Duodenal mucosa (tissue), 2 donors: ENCODE results near the gene MOV10L1.
"Not testable (repeated sequence)": the region's sequence is repeated elsewhere in the genome, so short reads cannot be mapped to it uniquely, and the experiment has no call there.

Source experiments
- H3K27ac ChIP-seq: one replicate; pipeline ENCODE4 v1.7.0; 2013; ENCODE audit warnings: low read depth, low read length
- H3K27me3 ChIP-seq, 2 donors: one replicate each; pipeline ENCODE4 v1.7.0; 2013; ENCODE audit warnings: low read length in 2 of 2, control low read depth in 1 of 2; ENCODE audit not compliant: insufficient read depth in 2 of 2, control insufficient read depth in 1 of 2
- H3K36me3 ChIP-seq, 2 donors: one replicate each; pipeline ENCODE4 v1.7.0; 2013; ENCODE audit warnings: low read length in 2 of 2, control low read depth in 1 of 2; ENCODE audit not compliant: insufficient read depth in 2 of 2, control insufficient read depth in 1 of 2
- H3K4me1 ChIP-seq, 2 donors: one replicate each; pipeline ENCODE4 v1.7.0; 2013; ENCODE audit warnings: low read length in 2 of 2, control low read depth in 1 of 2; ENCODE audit not compliant: insufficient read depth in 2 of 2, control insufficient read depth in 1 of 2
- H3K4me3 ChIP-seq, 2 donors: one replicate each; pipeline ENCODE4 v1.7.0; 2013; ENCODE audit warnings: low read length in 2 of 2, low read depth in 1 of 2
- H3K9ac ChIP-seq, 2 donors: one replicate each; pipeline ENCODE4 v1.7.0; 2013; ENCODE audit warnings: low read length in 2 of 2, low read depth in 1 of 2
- H3K9me3 ChIP-seq, 2 donors: one replicate each; pipeline ENCODE4 v1.7.0; 2013; ENCODE audit warnings: low read length in 2 of 2, control low read depth in 1 of 2; ENCODE audit not compliant: control insufficient read depth in 1 of 2

Gene MOV10L1

DNA sequence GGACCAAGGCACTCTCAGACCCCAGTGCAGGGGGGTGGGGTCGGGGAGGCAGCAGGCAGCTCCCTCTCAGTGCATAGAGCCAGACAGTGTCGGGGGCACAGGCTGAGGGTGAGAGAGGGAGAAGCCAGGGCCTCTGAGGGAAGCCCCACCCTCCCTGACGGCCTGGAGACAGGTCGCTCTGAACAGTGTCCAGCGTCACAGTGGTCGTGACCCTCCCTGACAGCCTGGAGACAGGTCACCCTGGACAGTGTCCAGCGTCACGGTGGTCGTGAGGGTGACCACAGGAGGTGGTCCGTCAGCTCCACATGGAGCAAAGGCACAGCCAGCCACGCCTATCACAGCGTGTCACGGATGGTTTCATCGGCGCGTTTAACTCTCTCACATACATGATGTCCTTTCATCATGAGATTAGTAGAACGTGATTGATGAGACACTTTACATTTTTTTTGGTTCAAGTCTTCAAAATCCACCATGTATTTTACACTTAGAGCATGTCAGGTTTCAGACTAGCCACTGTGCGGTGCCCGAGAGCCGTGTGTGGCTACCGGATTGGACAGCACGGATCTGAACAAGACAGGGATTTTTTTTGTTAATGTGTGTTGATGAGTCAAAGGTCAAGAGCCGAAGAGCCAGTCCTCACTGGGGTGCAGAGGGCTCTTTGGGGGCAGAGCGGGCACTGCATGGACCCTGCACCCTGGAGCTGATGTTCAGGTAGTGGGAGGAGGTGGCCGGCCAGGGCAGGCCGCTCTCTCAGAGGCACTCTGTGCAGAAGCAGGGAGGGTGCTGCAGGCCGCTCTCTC is 56.8 kb downstream of the MOV10L1 start:
- no peaks in the 10 kb centered on the region for H3K9me3 ChIP-seq
- H3K36me3 ChIP-seq = no peaks in the 10 kb centered on the region
- no peak overlapping the region for H3K27ac ChIP-seq
- no peak overlapping the region for H3K4me3 ChIP-seq
- H3K9ac ChIP-seq = no peak overlapping the region
- peaks cover 0 to 10% of the 10 kb centered on the region in 2 donors for H3K27me3 ChIP-seq
- peaks cover 0 to 21% of the 10 kb centered on the region in 2 donors for H3K4me1 ChIP-seq

DNA sequence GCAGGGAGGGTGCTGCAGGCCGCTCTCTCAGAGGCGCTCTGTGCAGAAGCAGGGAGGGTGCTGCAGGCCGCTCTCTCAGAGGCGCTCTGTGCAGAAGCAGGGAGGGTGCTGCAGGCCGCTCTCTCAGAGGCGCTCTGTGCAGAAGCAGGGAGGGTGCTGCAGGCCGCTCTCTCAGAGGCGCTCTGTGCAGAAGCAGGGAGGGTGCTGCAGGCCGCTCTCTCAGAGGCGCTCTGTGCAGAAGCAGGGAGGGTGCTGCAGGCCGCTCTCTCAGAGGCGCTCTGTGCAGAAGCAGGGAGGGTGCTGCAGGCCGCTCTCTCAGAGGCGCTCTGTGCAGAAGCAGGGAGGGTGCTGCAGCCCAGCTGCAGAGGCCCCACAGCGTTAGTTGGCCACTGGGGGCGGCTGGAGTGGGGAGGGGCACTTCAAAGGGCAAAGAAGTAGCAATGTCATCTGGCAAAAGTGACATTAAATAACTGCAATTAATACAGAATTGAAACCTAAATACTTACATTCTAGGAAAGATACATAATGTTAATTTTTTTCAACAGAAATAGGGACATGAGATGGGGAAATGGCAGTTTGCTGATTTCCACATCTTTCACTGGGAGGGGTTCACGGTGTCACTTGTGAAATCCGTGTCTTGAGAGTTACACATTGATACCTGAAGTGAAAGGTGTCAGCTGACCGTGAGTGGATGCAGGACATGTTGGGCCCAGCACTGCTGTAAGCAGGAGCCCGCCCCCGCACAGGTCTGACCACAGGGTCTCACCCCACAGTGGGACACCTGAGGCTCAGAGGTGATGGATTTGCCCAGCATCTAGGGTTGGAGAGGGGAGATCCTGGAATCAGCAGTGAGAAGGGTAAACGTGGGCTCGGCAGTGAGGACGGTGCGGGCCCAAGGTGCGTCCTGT is 57.7 kb downstream of the MOV10L1 start:
- not testable (repeated sequence) for H3K27me3 ChIP-seq, H3K9ac ChIP-seq, H3K27ac ChIP-seq, H3K9me3 ChIP-seq, H3K36me3 ChIP-seq, H3K4me3 ChIP-seq
- peaks cover 0 to 21% of the 10 kb centered on the region in 2 donors for H3K4me1 ChIP-seq

- peaks cover 0 to 6% of the 10 kb centered on the region in 2 donors for H3K27me3 ChIP-seq
- peaks cover 0 to 21% of the 10 kb centered on the region in 2 donors for H3K4me1 ChIP-seq
- no peaks in the 10 kb centered on the region for H3K36me3 ChIP-seq
- no peak overlapping the region for H3K27ac ChIP-seq
- H3K4me3 ChIP-seq = no peak overlapping the region
- H3K9ac ChIP-seq = no peak overlapping the region
- H3K9me3 ChIP-seq = no peaks in the 10 kb centered on the region
These were observed 58.3 kb downstream of the MOV10L1 start for GRCh38 chr22:50148166-50148500.

- Histone ChIP-seq H3K27ac (no peak overlapping the region), H3K9ac (no peak overlapping the region), H3K4me3 (no peak overlapping the region), H3K9me3 (no peaks in the 10 kb centered on the region), H3K36me3 (no peaks in the 10 kb centered on the region), H3K4me1 (peaks cover 0 to 21% of the 10 kb centered on the region in 2 donors), H3K27me3 (no peaks in the 10 kb centered on the region)
These were observed 59.4 kb downstream of the MOV10L1 start for GRCh38 chr22:50148991-50149721.

DNA sequence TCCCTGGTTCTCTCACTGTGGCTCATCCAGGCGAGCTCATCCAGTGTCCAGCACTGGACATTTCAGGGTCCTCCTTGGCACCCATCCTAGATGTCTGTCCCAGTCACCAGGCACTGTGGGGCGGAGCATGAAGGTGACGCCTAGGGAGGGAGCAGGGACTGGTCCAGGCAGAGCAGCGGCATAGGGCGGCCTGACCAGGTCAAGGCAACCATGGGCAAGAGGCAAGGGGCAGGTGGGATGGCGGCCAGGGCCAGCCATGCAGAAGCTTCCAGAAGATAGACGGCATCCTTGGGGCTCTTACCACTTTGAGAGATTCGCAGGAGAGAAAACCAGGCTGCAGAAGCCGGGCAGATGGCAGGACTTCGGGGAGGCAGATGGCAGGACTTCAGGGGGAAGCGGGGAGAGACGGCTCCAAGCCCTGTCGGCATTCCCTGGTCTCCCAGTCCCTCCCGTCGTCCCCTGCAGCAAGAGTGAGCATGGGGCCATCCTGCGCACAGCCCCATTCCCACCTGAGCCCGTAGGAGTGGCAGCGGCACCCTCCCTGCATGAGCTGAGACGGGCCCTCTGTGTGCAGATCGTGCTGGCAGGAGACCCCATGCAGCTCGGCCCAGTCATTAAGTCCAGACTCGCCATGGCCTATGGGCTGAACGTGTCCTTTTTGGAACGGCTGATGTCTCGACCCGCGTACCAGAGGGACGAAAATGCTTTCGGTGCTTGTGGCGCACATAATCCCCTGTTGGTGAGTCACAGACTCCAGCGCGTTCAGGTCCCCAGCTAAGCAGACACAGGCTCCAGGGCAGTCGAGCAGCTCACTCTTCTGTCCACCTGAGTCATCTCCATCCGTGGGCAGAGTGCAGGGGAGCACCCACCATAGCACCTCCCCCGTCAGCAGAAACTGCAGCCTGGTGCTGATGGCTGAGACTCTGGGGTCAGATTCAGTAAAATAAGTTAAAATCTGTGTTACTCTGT is 60.6 kb downstream of the MOV10L1 start:
- Histone ChIP-seq H3K9me3 (no peaks in the 10 kb centered on the region), H3K4me1 (peaks cover 0 to 21% of the 10 kb centered on the region in 2 donors), H3K27ac (no peak overlapping the region), H3K4me3 (no peak overlapping the region), H3K36me3 (no peaks in the 10 kb centered on the region), H3K27me3 (no peaks in the 10 kb centered on the region), H3K9ac (no peak overlapping the region)

DNA sequence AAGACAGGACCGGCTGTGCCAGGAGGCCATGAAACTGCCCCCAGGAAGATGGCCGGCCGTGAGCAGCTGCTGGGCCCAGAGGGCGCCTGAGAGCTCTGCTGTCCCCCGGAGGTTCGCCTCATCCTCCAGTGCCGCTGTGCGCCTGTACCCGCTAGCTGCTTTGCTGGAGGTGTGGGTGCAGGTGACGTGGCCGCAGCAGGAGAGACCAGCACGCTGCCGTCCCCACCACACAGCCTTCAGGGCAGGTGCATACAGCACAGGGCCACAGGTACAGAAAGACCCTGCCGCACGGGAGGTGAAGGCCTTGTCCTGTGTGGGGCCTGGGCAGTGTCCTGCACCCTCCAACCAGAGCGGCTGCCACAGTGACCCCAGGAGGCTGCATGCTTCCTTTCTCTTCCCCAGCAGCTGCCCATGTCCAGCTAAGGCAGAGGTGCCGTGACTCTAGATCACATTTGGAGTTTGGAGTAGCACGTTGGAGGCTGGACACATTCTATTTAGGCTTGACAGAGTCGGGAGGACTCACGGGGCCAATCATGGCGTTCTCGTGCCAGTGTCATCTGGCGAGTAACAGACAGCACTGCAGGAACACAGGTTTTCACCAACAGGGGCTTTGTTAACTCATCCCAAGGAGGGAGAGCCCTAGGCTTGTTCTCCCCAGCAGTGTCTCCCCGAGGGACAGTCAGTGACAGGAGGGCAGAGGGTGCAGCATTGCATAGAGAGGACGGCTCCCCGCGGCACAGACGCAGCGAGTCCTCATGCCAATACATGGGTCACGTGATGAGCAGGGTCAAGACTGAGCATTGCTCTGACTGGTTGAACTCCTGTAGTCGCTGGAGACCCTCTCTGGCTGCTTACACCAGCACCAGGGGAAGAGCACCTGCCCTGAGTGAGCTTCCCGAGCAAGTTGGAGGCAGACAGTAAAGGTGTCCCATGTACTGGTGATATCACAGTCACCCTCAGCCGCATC is 62.0 kb downstream of the MOV10L1 start:
- Histone ChIP-seq H3K4me3 (no peak overlapping the region), H3K4me1 (peaks cover 0 to 8% of the 10 kb centered on the region in 2 donors), H3K36me3 (no peaks in the 10 kb centered on the region), H3K9me3 (no peaks in the 10 kb centered on the region), H3K9ac (no peak overlapping the region), H3K27me3 (no peaks in the 10 kb centered on the region), H3K27ac (no peak overlapping the region)

- H3K36me3 ChIP-seq = no peaks in the 10 kb centered on the region
- H3K9me3 ChIP-seq = no peaks in the 10 kb centered on the region
- peaks cover 0 to 6% of the 10 kb centered on the region in 2 donors for H3K4me1 ChIP-seq
- H3K4me3 ChIP-seq = no peak overlapping the region
- no peaks in the 10 kb centered on the region for H3K27me3 ChIP-seq
- H3K9ac ChIP-seq = no peak overlapping the region
- H3K27ac ChIP-seq = no peak overlapping the region
These were observed 63.4 kb downstream of the MOV10L1 start for GRCh38 chr22:50153056-50153755.

GRCh38 chr22:50153756-50154140 is 63.9 kb downstream of the MOV10L1 start:
- Histone ChIP-seq H3K4me3 (no peak overlapping the region), H3K27me3 (no peaks in the 10 kb centered on the region), H3K27ac (no peak overlapping the region), H3K9ac (no peak overlapping the region), H3K4me1 (peaks cover 0 to 6% of the 10 kb centered on the region in 2 donors), H3K9me3 (no peaks in the 10 kb centered on the region), H3K36me3 (no peaks in the 10 kb centered on the region)
